GM12878 (cell line): ENCODE data around the gene CD163. TPM values are rescaled to one million over a fixed set of nuclear protein-coding genes. Genes with fewer than 3 reads are reported as not detected.

Source experiments
- ATAC-seq: fragments of 200-7000 bp; cut with Tn5 transposase; 3 replicates; pipeline ENCODE4 v1.9.1; 2020; ENCODE audit warnings: mild to moderate bottlenecking, moderate library complexity
- BruUV-seq: library from RNA; stranded (reverse); fragments of 400-500 nt; replicated peaks from 2 replicates; lab custom pipeline; 2021; lab: Mats Ljungman, UMichigan
- CTCF ChIA-PET: fragments of 300-600 bp; sonication (Branson Sonifier 250); formaldehyde crosslinking; extraction: SDS; loops from one replicate; lab custom pipeline; 2021; ENCODE audit warnings: inconsistent platforms; lab: Yijun Ruan, JAX
- POLR2A ChIA-PET: fragments of 350-600 bp; formaldehyde crosslinking; extraction: SDS; loops from one replicate; lab custom pipeline; 2021; ENCODE audit warnings: inconsistent platforms; lab: Charles Lee
- RAD21 ChIA-PET: fragments of 300-600 bp; sonication (Branson Sonifier 250); formaldehyde crosslinking; loops from one replicate; lab custom pipeline; 2023; ENCODE audit warnings: antibody characterized with exemption; ENCODE audit not compliant: unreplicated experiment; lab: Charles Lee
- SMC1A ChIA-PET: fragments of 300-600 bp; sonication (Branson Sonifier 250); formaldehyde crosslinking; loops from one replicate; lab custom pipeline; 2023; ENCODE audit not compliant: unreplicated experiment, uncharacterized antibody; lab: Charles Lee
- DNase-seq: peaks from one replicate; pipeline ENCODE4 v3.0.0-alpha.2; 2011; ENCODE audit warnings: low read depth, low spot score
- FAIRE-seq: peaks from 3 replicates; lab custom pipeline; 2011; peaks lifted over from hg19 to GRCh38; lab: Jason Lieb, UNC
- H2AFZ ChIP-seq: 2 replicates; pipeline ENCODE4 v1.6.0; 2011; ENCODE audit warnings: low read depth, low read length, control low read depth; ENCODE audit not compliant: control insufficient read depth
- H3K27ac ChIP-seq: 2 replicates; pipeline ENCODE4 v1.5.1; 2011; ENCODE audit warnings: control low read depth; ENCODE audit not compliant: control insufficient read depth, insufficient read depth
- H3K27me3 ChIP-seq, 2 experiments: replicated peaks in 1 of 2; 2 replicates each; pipeline versions ENCODE4 v1.6.0 to v1.6.1; 2011; ENCODE audit warnings: low read length in 1 of 2; ENCODE audit not compliant: control insufficient read depth in 2 of 2, insufficient read depth in 2 of 2
- H3K36me3 ChIP-seq, 2 experiments: 2 replicates each; pipeline ENCODE4 v1.5.1; 2011; ENCODE audit warnings: low read length in 1 of 2; ENCODE audit not compliant: control insufficient read depth in 2 of 2, insufficient read depth in 2 of 2
- H3K4me1 ChIP-seq: 2 replicates; pipeline ENCODE4 v1.6.1; 2011; ENCODE audit warnings: mild to moderate bottlenecking, low read length, moderate library complexity, mixed read lengths; ENCODE audit not compliant: control insufficient read depth, insufficient read depth
- H3K4me2 ChIP-seq: 2 replicates; pipeline ENCODE4 v1.6.0; 2011; ENCODE audit warnings: control low read depth; ENCODE audit not compliant: control insufficient read depth, insufficient read depth
- H3K4me3 ChIP-seq: fragments of 200-600 bp; sonication (generic); 2 replicates; pipeline ENCODE4 v1.5.1; 2016
- H3K79me2 ChIP-seq: 2 replicates; pipeline ENCODE4 v1.6.0; 2011; ENCODE audit warnings: low read length; ENCODE audit not compliant: control insufficient read depth, insufficient read depth
- H3K9ac ChIP-seq: 2 replicates; pipeline ENCODE4 v1.8.0; 2011; ENCODE audit warnings: low read length, control low read depth, mixed read lengths; ENCODE audit not compliant: control insufficient read depth, insufficient read depth
- H3K9me3 ChIP-seq: replicated peaks from 3 replicates; pipeline ENCODE4 v1.5.1; 2011; ENCODE audit warnings: mild to moderate bottlenecking, low read length; ENCODE audit not compliant: control insufficient read depth, insufficient read depth
- H4K20me1 ChIP-seq: 2 replicates; pipeline ENCODE4 v1.6.0; 2011; ENCODE audit not compliant: control insufficient read depth, insufficient read depth
- ASH2L ChIP-seq: fragments of 300-600, 200-600 bp; sonication (generic); IDR thresholded peaks from 2 replicates; pipeline ENCODE4 v1.6.1; 2017; ENCODE audit warnings: low read depth, mild to moderate bottlenecking, borderline replicate concordance
- EED ChIP-seq: sonication (generic); IDR thresholded peaks from 2 replicates; pipeline ENCODE4 v1.6.1; 2016; ENCODE audit warnings: antibody characterized with exemption, low read depth
- ESRRA ChIP-seq: IDR thresholded peaks from 2 replicates; pipeline ENCODE4 v1.6.1; 2012; ENCODE audit warnings: mild to moderate bottlenecking, low read length, improper control_type of control experiment
- EZH2 ChIP-seq: IDR thresholded peaks from 2 replicates; pipeline ENCODE4 v1.6.1; 2012; ENCODE audit warnings: low read depth, mild to moderate bottlenecking, control low read depth, inconsistent platforms, low read length, borderline replicate concordance; ENCODE audit not compliant: control insufficient read depth
- IKZF2 ChIP-seq, 2 experiments: fragments of 450-650 bp; IDR thresholded peaks; 2 replicates each; pipeline ENCODE4 v1.6.1; 2017; ENCODE audit warnings: mild to moderate bottlenecking in 2 of 2, moderate library complexity in 2 of 2
- NFYB ChIP-seq: IDR thresholded peaks from 2 replicates; pipeline ENCODE4 v1.6.1; 2011; ENCODE audit warnings: low read depth, mild to moderate bottlenecking, low read length, improper control_type of control experiment, moderate library complexity; ENCODE audit not compliant: insufficient read depth
- ZBTB4 ChIP-seq: fragments of 450-650 bp; formaldehyde crosslinking; IDR thresholded peaks from 2 replicates; pipeline ENCODE4 v1.4.0; 2022; ENCODE audit warnings: mild to moderate bottlenecking, moderate library complexity
- ZNF384 ChIP-seq: IDR thresholded peaks from 2 replicates; pipeline ENCODE4 v1.6.1; 2012; ENCODE audit warnings: low read depth, mild to moderate bottlenecking, low read length, improper control_type of control experiment, borderline replicate concordance
- WGBS: methylation state at CpG from one replicate; pipeline ENCODE4 v1.1.6; 2016; ENCODE audit warnings: low lambda C conversion rate; ENCODE audit not compliant: insufficient replicate concordance, insufficient coverage; ENCODE audit errors: missing lambda C conversion rate; 5-methylcytosine and 5-hydroxymethylcytosine counted together
- in situ Hi-C: fragments of 300-500 bp; cut with MboI; formaldehyde crosslinking; loops from 9 replicates; pipeline ENCODE4 v1.14.3; 2018; ENCODE audit warnings: mixed read lengths
- intact Hi-C: fragments of 100-400 bp; cut with micrococcal nuclease; formaldehyde crosslinking; loops from one replicate; pipeline ENCODE4 v1.14.2; 2022; ENCODE audit not compliant: unreplicated experiment
- polyA plus RNA-seq, 11 experiments: library from polyadenylated mRNA; depleted of rRNA in 4 of 11; unstranded in 6 of 11; stranded (reverse) in 5 of 11; fragments of >200 nt; fragmentation: Nextera tagmentation in 4 of 11; fragmentation: Illumina TruSeq in 1 of 11; extraction: Ambion mirVana in 4 of 11; extraction: Trizol in 1 of 11; gene quantifications; 1 replicate in 1 of 11; 2 replicates in 10 of 11; pipeline versions ENCODE4 v1.2.1 to v1.2.3, GENCODE V29; 2011 to 2016; ENCODE audit warnings: inconsistent platforms in 2 of 11, missing spikeins in 2 of 11, low read depth in 1 of 11
- total RNA-seq, 4 experiments: library from RNA; depleted of rRNA in 3 of 4; stranded (reverse); fragments of >200 nt in 3 of 4; fragmentation: Illumina TruSeq in 1 of 4; extraction: Trizol in 1 of 4; gene quantifications; 2 replicates each; pipeline versions ENCODE4 v1.2.1 to v1.2.3, GENCODE V29; 2013 to 2021
- TF ChIP-seq, protein P1 (sequence below): IDR thresholded peaks from 2 replicates; pipeline ENCODE4 v1.6.1; 2011; ENCODE audit warnings: low read depth, mild to moderate bottlenecking, low read length, moderate library complexity, borderline replicate concordance; ENCODE audit errors: extremely low read depth
- TF ChIP-seq, protein P2 (sequence below): IDR thresholded peaks from 2 replicates; pipeline ENCODE4 v1.6.1; 2011; ENCODE audit warnings: borderline replicate concordance, low read depth, mild to moderate bottlenecking, moderate library complexity, mixed read lengths, low read length; ENCODE audit not compliant: insufficient read depth; ENCODE audit errors: extremely low read length

Gene CD163
- total and polyA plus RNA-seq, 10 of the 15 experiments (the other 5 are each of a cell fraction or from before 2014, with no cell fraction given) = 0.74 TPM; not detected in 9

- BruUV-seq = no TSS peak
- ChIA-PET SMC1A (no interaction called here), CTCF (no interaction called here), RAD21 (no interaction called here), POLR2A (no interaction called here)
- no peak for ATAC-seq
- no peaks in the 10 kb centered on the region for H4K20me1 ChIP-seq
- H3K9ac ChIP-seq = no peak overlapping the region
- H3K4me3 ChIP-seq = no peak overlapping the region
- no peaks in the 10 kb centered on the region for H3K4me1 ChIP-seq
- H3K4me2 ChIP-seq = no peak overlapping the region
- FAIRE-seq = no peak
- in situ Hi-C loops (no loop called here), intact Hi-C loops (no loop called here)
- H3K9me3 ChIP-seq = no peaks in the 10 kb centered on the region
- WGBS = 78% methylated on average over 1 of the region's 1 CpG
- H3K27ac ChIP-seq = no peak overlapping the region
- no peaks in the 10 kb centered on the region for H3K36me3 ChIP-seq
- H3K79me2 ChIP-seq = no peaks in the 10 kb centered on the region
- DNase-seq = no peak
- H2AFZ ChIP-seq = no peak overlapping the region
- TF ChIP-seq, protein P1, sequence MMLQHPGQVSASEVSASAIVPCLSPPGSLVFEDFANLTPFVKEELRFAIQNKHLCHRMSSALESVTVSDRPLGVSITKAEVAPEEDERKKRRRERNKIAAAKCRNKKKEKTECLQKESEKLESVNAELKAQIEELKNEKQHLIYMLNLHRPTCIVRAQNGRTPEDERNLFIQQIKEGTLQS = no peak
- TF ChIP-seq, protein P2, sequence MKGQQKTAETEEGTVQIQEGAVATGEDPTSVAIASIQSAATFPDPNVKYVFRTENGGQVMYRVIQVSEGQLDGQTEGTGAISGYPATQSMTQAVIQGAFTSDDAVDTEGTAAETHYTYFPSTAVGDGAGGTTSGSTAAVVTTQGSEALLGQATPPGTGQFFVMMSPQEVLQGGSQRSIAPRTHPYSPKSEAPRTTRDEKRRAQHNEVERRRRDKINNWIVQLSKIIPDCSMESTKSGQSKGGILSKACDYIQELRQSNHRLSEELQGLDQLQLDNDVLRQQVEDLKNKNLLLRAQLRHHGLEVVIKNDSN = no peak
- TF ChIP-seq ZNF384 = no peak
- TF ChIP-seq ASH2L = no peak
- H3K27me3 ChIP-seq = no peaks in the 10 kb centered on the region
Observed at GRCh38 chr12:7499636-7500035, 3.9 kb downstream of the CD163 start.

DNA sequence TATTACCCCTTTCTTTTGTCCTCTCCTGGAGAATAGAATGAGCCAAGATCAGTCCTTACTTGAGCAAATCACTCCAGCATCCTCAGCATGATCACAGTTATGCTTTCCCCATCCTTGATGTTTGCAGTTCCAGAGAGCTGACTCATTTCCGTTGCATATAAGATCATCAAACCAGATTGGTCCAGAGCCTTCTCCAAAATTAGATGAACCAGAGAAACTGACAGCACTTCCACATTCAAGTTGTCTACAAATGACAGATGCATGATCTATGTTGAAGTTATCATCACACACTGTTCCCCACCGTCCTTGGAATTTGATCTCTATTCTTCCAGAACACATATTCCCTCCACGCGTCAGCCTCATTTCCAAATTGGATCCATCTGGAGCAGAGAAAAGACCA, 4.8 kb downstream of the CD163 start:
- FAIRE-seq (no peak), DNase-seq (no peak), ATAC-seq (no peak)
- ChIA-PET RAD21 (no interaction called here), POLR2A (no interaction called here), CTCF (no interaction called here), SMC1A (no interaction called here)
- 47% methylated on average over 4 of the region's 4 CpGs for WGBS
- in situ Hi-C loops = no loop called here
- Histone ChIP-seq H3K4me3 (no peak overlapping the region), H3K9me3 (no peaks in the 10 kb centered on the region), H3K36me3 (no peaks in the 10 kb centered on the region), H3K9ac (no peak overlapping the region), H3K27me3 (no peaks in the 10 kb centered on the region), H3K4me1 (no peaks in the 10 kb centered on the region), H3K79me2 (no peaks in the 10 kb centered on the region), H3K4me2 (no peak overlapping the region), H4K20me1 (no peaks in the 10 kb centered on the region), H3K27ac (no peak overlapping the region), H2AFZ (no peak overlapping the region)
- TF ChIP-seq ESRRA (no peak), EZH2 (no peak), ZBTB4 (CRISPR knock-in tag) (no peak), IKZF2 (IDR thresholded peaks at IDR 0.05) (no peak), EED (no peak), NFYB (no peak)
- BruUV-seq = no TSS peak
- intact Hi-C loops = no loop called here
